SW 1271 (cell line): ENCODE data around the gene PDE6G.
"Not testable (repeated sequence)": the region's sequence is repeated elsewhere in the genome, so short reads cannot be mapped to it uniquely, and the experiment has no call there.

Experiments used
- DNase-seq, 2 experiments: peaks; one replicate each; lab custom pipeline; 2025; lab: John Stamatoyannopoulos, UW

Gene PDE6G

GRCh38 chr17:81635431-81635830 is 20.9 kb downstream of the PDE6G start:
- no peak for DNase-seq

- no peak for DNase-seq
These were observed 24.9 kb downstream of the PDE6G start for GRCh38 chr17:81631482-81631881.

GRCh38 chr17:81630274-81630673 is 26.1 kb downstream of the PDE6G start:
- no peak for DNase-seq

DNA sequence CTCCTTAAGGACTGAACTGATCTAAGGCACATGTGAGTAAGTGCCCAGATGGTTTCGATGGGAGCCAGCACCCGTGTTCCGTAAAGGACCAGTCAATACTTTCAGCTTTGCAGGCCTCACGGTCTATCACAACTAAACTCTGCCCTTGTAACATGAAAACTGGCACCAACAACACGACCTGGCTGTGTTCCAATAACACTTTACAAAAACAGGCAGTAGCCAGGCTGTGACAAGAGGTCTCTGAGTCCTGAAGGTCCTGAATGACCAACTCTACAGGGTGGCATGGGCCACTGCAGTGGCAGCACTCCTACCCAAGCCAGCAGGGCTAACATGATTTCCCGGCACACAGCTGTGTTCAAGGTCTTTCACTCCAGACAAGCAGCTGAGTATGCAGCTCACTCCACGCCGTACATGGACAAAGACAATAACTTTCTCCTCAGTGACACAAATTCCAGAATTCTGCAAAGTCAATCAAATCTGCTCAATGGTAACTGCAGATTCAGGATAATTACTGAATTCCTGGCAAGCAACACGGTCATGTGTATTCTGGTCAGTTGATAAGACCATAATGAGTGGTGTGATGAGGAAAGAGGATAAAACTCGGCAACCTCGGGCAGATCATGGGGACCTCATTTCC is 34.7 kb downstream of the PDE6G start:
- DNase-seq = no peak

DNA sequence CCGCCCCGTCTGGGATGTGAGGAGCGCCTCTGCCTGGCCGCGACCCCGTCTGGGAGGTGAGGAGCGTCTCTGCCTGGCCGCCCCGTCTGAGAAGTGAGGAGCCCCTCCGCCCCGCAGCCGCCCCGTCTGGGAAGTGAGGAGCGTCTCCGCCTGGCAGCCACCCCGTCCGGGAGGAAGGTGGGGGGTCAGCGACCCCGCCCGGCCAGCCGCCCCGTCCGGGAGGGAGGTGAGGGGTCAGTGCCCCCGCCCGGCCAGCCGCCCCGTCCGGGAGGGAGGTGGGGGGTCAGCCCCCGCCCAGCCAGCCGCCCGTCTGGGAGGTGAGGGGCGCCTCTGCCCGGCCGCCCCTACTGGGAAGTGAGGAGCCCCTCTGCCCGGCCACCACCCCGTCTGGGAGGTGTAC is 38.0 kb downstream of the PDE6G start:
- not testable (repeated sequence) for DNase-seq

DNA sequence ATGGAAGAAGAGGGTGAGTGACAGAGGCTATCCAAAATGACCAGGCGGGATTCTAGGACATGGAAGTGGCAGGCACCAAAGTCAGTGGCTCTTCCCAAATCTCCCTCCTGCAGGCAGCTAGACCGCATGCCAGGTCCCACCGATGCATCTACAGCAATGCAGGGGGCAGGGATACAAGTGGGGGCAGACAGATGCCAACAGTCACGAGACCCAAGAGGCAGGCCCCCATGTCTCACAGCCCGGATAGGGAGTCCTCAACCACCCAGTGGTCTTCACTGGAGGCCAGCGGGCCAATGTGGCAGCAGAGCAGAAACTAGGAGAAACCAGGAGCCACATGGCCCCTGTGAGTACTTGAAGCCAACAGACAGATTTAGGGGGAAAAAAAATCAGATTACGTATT is 39.5 kb downstream of the PDE6G start:
- DNase-seq = no peak

GRCh38 chr17:81615401-81615930 is 40.9 kb downstream of the PDE6G start:
- no peak for DNase-seq

- DNase-seq = no peak
These were observed 44.0 kb downstream of the PDE6G start for GRCh38 chr17:81612172-81612970.

GRCh38 chr17:81609541-81610311 is 46.6 kb downstream of the PDE6G start:
- DNase-seq = no peak

- no peak for DNase-seq
These were observed 47.7 kb downstream of the PDE6G start for GRCh38 chr17:81608605-81609004.

DNA sequence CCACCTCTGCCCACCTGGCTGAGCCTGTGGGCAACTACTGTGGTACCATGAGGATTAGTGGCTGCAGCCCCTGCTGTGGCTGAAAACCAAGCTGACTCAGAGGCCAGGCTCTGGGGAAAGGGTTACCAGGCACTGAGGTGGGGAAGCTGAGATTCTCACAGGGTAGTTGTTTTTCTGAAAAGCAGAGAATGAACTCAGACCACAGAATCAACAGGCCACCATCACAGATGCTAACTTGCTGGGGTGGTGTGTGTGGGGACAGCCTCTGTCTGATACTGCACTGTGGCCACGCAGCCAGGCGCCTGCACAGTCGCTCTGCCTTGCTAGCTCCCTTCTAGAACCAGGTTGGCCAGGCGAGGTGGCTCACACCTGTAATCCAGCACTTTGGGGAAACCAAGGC is 48.3 kb downstream of the PDE6G start:
- no peak for DNase-seq

DNA sequence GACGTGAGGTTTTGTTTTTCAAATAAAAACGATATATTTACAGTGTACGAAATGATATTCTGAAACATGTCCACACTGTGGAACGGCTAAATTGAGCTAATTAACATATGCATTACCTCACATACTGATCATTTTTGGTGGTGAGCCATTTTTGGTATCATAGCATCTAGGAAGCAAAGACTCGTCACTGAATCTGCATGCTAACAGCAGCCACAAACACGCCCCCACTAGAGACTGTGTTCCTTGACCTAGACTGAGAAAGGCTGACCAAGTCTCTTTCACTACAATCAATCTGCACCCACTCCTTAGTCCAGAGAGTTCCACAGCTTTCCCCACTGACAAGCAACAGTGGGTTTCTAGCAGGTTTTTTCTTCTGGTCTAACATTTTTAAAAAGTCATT is 48.9 kb downstream of the PDE6G start:
- no peak for DNase-seq

GRCh38 chr17:81603846-81604610 is 52.3 kb downstream of the PDE6G start:
- no peak for DNase-seq

DNA sequence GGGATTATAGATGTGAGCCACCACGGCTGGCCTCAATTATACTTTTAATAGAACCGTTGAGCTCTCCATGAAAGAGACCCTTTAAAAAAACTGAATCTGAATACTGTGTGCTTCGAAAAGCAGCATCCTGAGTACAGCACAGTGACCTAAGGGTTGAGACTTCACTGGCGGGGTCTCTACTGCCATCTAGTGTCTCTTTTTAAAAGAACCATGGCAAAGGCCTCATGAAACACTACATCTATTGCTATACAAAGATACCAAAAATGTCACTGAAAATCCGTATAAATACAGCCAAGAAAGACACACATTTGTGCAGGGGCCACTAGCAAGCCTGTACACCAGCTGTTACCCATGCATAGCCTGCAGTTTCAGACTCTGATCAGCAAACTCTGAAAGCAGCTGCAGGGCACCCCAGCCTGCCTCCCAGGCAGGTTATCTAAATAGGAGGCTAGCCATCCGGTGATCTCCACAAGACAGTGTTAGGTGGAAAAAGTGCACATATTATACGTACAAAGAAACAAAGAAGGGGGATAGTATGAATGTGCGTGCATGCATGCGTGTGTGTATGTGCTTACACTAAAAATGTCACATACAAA is 54.7 kb downstream of the PDE6G start:
- peak; percentile 24 to 47 for DNase-seq
